Activated gamma-delta T cell treated with anti-CD3 and anti-CD28 coated beads, Interleukin-2, amount 50 U/mL, for 16 hours (primary cell): ENCODE results near the gene SP6.

Experiments
- DNase-seq: peaks from one replicate; pipeline ENCODE4 v3.0.0-alpha.2; 2020; ENCODE audit warnings: low read depth

Gene SP6

GRCh38 chr17:47810901-47811635, 39.9 kb downstream of the SP6 start:
- DNase-seq, result no peak

- DNase-seq, result no peak
Measured at GRCh38 chr17:47810200-47810821, 40.7 kb downstream of the SP6 start.

- DNase-seq, result no peak
Measured at GRCh38 chr17:47808830-47809480, 42.0 kb downstream of the SP6 start.

GRCh38 chr17:47808036-47808829, 42.7 kb downstream of the SP6 start:
- no peak for DNase-seq

- DNase-seq, result no peak
Measured at GRCh38 chr17:47807421-47807820, 43.5 kb downstream of the SP6 start.

GRCh38 chr17:47806913-47807255, 44.1 kb downstream of the SP6 start:
- DNase-seq, result no peak

GRCh38 chr17:47806026-47806912, 44.7 kb downstream of the SP6 start:
- no peak for DNase-seq

GRCh38 chr17:47804461-47804860, 46.5 kb downstream of the SP6 start:
- DNase-seq, result no peak

GRCh38 chr17:47803751-47804150, 47.2 kb downstream of the SP6 start:
- DNase-seq, result no peak

- no peak for DNase-seq
Measured at GRCh38 chr17:47803201-47803600, 47.8 kb downstream of the SP6 start.

GRCh38 chr17:47802341-47803022, 48.5 kb downstream of the SP6 start:
- peak; percentile 39 for DNase-seq

GRCh38 chr17:47801906-47802305, 49.1 kb downstream of the SP6 start:
- no peak for DNase-seq

- no peak for DNase-seq
Measured at GRCh38 chr17:47801176-47801765, 49.7 kb downstream of the SP6 start.

- DNase-seq, result no peak
Measured at GRCh38 chr17:47800686-47801085, 50.3 kb downstream of the SP6 start.

GRCh38 chr17:47797797-47798196, 53.2 kb downstream of the SP6 start:
- DNase-seq, result no peak
